BE2C (cell line): ENCODE measurements around the gene IL4.

Experiments used
- DNase-seq: peaks from one replicate; pipeline ENCODE4 v3.0.0-alpha.2; 2020
- H3K27me3 ChIP-seq: fragments of 250-450 bp; sonication (Bioruptor Pico); 2 replicates; pipeline ENCODE4 v1.5.1; 2020; ENCODE audit warnings: mild to moderate bottlenecking
- H3K36me3 ChIP-seq: fragments of 250-450 bp; sonication (Bioruptor Pico); 2 replicates; pipeline ENCODE4 v1.5.1; 2020; ENCODE audit warnings: mild to moderate bottlenecking
- H3K4me1 ChIP-seq: fragments of 250-450 bp; sonication (Bioruptor Pico); 2 replicates; pipeline ENCODE4 v1.5.1; 2020
- H3K4me3 ChIP-seq: 2 replicates; pipeline ENCODE4 v1.5.1; 2011; ENCODE audit warnings: low read depth, low read length
- H3K9me3 ChIP-seq: fragments of 250-450 bp; sonication (Bioruptor Pico); 2 replicates; pipeline ENCODE4 v1.5.1; 2020
- CTCF ChIP-seq: IDR thresholded peaks from 2 replicates; pipeline ENCODE4 v1.5.1; 2012; ENCODE audit warnings: mild to moderate bottlenecking, low read depth, low read length

IL4 gene

GRCh38 chr5:132637241-132637640 is 36.5 kb upstream of the IL4 start:
- Histone ChIP-seq H3K27me3 (no peaks in the 10 kb centered on the region), H3K9me3 (no peaks in the 10 kb centered on the region), H3K4me1 (no peaks in the 10 kb centered on the region), H3K36me3 (peaks cover 25% of the 10 kb centered on the region), H3K4me3 (no peak overlapping the region)
- no peak for TF ChIP-seq CTCF
- DNase-seq: no peak

- TF ChIP-seq CTCF: no peak
- H3K36me3 ChIP-seq: peaks cover 25% of the 10 kb centered on the region
Measured at GRCh38 chr5:132639706-132640130, 34.1 kb upstream of the IL4 start.

DNA sequence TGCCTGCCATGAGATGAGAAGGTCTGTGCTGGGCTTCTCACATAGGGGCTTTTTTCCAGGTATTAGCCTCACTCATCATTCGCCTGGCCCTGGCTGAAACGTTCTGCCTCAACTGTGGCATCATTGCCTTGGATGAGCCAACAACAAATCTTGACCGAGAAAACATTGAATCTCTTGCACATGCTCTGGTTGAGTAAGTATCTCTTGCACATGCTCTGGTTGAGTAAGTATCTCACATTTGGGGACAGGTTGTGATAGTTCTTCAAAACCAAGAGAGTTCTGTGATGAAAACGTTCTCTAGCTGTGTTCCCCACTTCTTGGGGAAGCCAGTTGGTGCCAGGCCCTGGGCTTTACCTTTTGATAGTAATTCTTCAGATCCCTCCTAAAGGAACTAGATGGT is 33.2 kb upstream of the IL4 start:
- no peaks in the 10 kb centered on the region for H3K4me1 ChIP-seq
- no peaks in the 10 kb centered on the region for H3K27me3 ChIP-seq
- H3K36me3 ChIP-seq: peaks cover 25% of the 10 kb centered on the region
- no peak for TF ChIP-seq CTCF
- DNase-seq: no peak
- H3K4me3 ChIP-seq: no peak overlapping the region
- H3K9me3 ChIP-seq: no peaks in the 10 kb centered on the region

More at GRCh38 chr5:132639706-132640130, 34.1 kb upstream of the IL4 start:
- Histone ChIP-seq H3K4me1 (no peaks in the 10 kb centered on the region), H3K9me3 (no peaks in the 10 kb centered on the region), H3K4me3 (no peak overlapping the region), H3K27me3 (no peaks in the 10 kb centered on the region)
- DNase-seq: no peak

- H3K9me3 ChIP-seq: no peaks in the 10 kb centered on the region
- DNase-seq: no peak
- no peak for TF ChIP-seq CTCF
- H3K4me3 ChIP-seq: no peak overlapping the region
- peaks cover 25% of the 10 kb centered on the region for H3K36me3 ChIP-seq
- H3K4me1 ChIP-seq: no peaks in the 10 kb centered on the region
- no peaks in the 10 kb centered on the region for H3K27me3 ChIP-seq
Measured at GRCh38 chr5:132641241-132641723, 32.5 kb upstream of the IL4 start.

DNA sequence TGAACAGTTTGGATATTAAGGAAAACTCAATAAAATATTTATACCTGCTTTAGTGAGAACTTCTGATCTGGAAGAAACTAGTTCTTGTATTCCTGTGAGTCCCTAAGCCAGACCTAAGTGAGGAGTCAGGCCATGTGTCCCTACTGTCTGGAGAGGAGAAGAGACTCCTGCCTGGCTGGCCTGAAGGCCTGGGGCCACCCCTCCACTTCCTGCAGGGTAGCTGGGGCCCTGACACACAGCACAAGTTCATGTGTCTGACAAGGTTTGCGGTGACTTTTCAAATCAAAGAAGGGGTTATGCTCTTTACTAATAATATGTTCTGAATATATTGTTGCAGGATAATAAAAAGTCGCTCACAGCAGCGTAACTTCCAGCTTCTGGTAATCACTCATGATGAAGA is 31.9 kb upstream of the IL4 start:
- no peak for DNase-seq
- no peaks in the 10 kb centered on the region for H3K9me3 ChIP-seq
- H3K27me3 ChIP-seq: no peaks in the 10 kb centered on the region
- H3K36me3 ChIP-seq: peaks cover 25% of the 10 kb centered on the region
- no peak for TF ChIP-seq CTCF
- H3K4me3 ChIP-seq: no peak overlapping the region
- no peaks in the 10 kb centered on the region for H3K4me1 ChIP-seq

- peaks cover 10% of the 10 kb centered on the region; the same call in 1 of the 2 replicates for H3K36me3 ChIP-seq
- H3K4me1 ChIP-seq: no peaks in the 10 kb centered on the region
- no peaks in the 10 kb centered on the region for H3K9me3 ChIP-seq
- H3K27me3 ChIP-seq: no peaks in the 10 kb centered on the region
- H3K4me3 ChIP-seq: no peak overlapping the region
- no peak for TF ChIP-seq CTCF
- no peak for DNase-seq
Measured at GRCh38 chr5:132644177-132644576, 29.6 kb upstream of the IL4 start.
